ENCODE results near the gene FHL3. TPM values are rescaled to one million over a fixed set of nuclear protein-coding genes. Genes with fewer than 3 reads are reported as not detected.

FHL3 gene
- total RNA-seq, 2 experiments from 2014 or later, result 12.4 to 13.5 TPM

DNA sequence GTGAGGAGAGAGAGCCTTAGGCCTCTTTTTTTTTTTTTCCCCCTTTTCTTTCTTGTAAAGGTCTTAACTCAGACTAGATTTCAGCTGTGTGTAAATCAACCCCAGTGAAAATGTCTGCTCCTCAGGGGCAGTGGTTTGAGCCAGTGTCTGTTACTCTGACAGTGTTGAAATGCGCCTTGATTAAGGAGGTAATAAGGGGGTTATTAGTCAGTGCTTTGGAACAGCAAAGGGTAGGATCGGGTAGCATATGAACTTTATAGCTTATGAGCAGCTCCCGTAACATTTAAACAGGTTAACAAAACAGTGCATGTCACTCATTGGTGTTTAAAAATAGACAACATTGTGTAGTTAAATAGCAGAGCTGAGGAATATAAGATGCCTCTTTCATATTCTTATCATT is 17.5 kb upstream of the FHL3 start:
- DNase-seq (no peak), ATAC-seq (no peak)
- H3K36me3 Mint-ChIP-seq (ENCODE audit: low read depth), result peaks cover 56% of the 10 kb centered on the region
- POLR2A ChIA-PET, result no interaction called here
- no peak overlapping the region for H3K27ac Mint-ChIP-seq
- H3K27me3 Mint-ChIP-seq (ENCODE audit: low read depth), result no peaks in the 10 kb centered on the region
- CTCF ChIA-PET, result interaction anchor here (0.8 to 16.1 kb wide), 5 partner anchors 10 to 492 kb away, joined by 3 to 215 read pairs (median 5); partner anchors contain the start of genes MTF1, SF3A3 and UTP11
- no peaks in the 10 kb centered on the region for H3K9me3 Mint-ChIP-seq (ENCODE audit: insufficient read depth)
- peaks cover 23% of the 10 kb centered on the region for H3K4me1 Mint-ChIP-seq (ENCODE audit: low read depth)
- no peak overlapping the region for H3K4me3 Mint-ChIP-seq

DNA sequence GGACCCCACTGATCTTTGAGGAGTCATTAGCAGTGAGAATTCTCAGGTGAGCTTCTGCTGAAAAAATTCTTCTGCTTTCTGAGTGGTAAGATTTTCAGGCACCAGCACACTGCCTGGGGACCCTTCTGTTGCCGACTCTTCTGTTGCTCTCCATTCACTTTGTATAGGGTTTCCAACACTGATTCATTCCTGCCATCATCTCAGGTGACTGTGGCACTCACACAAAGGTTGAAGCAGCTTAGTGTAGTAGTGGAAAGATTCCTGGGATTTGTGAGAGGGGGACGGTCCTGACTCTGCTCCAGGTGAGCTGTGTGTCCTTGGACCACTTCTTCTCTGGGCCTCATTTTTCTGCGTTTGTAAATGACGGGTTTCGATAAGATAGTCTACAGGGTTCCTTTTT is 16.7 kb upstream of the FHL3 start:
- no peak overlapping the region for H3K4me3 Mint-ChIP-seq
- H3K27me3 Mint-ChIP-seq (ENCODE audit: low read depth), result no peaks in the 10 kb centered on the region
- POLR2A ChIA-PET, result no interaction called here
- no peaks in the 10 kb centered on the region for H3K9me3 Mint-ChIP-seq (ENCODE audit: insufficient read depth)
- H3K27ac Mint-ChIP-seq, result no peak overlapping the region
- ATAC-seq (no peak), DNase-seq (no peak)
- H3K4me1 Mint-ChIP-seq (ENCODE audit: low read depth), result peaks cover 15% of the 10 kb centered on the region
- H3K36me3 Mint-ChIP-seq (ENCODE audit: low read depth), result peaks cover 61% of the 10 kb centered on the region
- CTCF ChIA-PET, result interaction anchor here (0.8 to 16.1 kb wide), 4 partner anchors 9 to 493 kb away, joined by 3 to 215 read pairs (median 10); partner anchors contain the start of genes SF3A3 and UTP11

DNA sequence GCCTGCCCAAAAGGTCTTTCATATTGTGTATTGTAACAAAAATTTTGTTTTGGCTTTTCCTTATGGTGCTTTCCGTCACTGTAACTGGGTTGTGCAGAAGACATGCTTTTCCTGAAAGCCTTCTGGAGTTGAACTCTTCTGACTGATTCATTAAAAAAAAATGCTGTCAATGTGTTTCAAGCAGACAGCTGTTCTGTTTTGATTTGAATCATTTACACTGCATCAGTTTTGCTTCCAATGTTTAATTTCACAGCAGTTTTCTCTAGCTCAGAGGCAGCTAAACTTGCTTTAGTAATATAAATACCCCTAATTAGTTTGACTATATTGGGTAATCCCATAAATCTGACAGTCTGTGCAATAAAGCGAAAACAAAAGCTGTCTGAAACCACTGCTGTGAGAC is 15.1 kb upstream of the FHL3 start:
- no peaks in the 10 kb centered on the region for H3K27me3 Mint-ChIP-seq (ENCODE audit: low read depth)
- H3K4me3 Mint-ChIP-seq, result no peak overlapping the region
- ChIA-PET POLR2A (interaction anchor here (0.7 kb wide), 1 partner anchor 213 kb away, joined by 4 read pairs; no protein-coding TSS in a partner anchor), CTCF (interaction anchor here (0.9 to 16.1 kb wide), 6 partner anchors 10 to 815 kb away, joined by 3 to 215 read pairs (median 8); partner anchors contain the start of gene SF3A3)
- H3K27ac Mint-ChIP-seq, result no peak overlapping the region
- H3K4me1 Mint-ChIP-seq (ENCODE audit: low read depth), result peaks cover 11% of the 10 kb centered on the region
- DNase-seq (no peak), ATAC-seq (no peak)
- H3K9me3 Mint-ChIP-seq (ENCODE audit: insufficient read depth), result no peaks in the 10 kb centered on the region
- peaks cover 59% of the 10 kb centered on the region for H3K36me3 Mint-ChIP-seq (ENCODE audit: low read depth)

DNA sequence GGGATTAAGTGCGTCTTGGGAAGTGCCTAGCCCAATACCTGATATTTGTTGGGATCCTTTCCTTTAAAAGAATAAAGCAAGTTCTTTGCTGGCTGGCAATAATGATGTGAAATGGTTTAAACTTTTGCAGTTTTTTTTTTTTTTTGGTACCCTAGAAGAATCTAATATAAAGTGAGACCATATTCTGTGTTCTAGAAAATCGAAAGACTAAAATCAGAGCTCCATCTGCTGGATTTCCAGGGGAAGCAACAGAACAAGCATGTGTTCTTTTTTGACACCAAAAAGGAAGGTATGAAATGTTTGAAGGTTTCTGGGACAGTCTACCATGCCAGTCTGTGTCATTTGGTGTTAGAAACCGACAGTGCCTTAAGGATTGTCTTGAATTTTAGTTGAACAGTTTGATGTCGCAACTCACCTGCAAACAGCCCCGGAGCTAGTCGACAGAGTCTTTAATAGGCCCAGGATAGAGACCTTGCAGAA is 13.6 kb upstream of the FHL3 start:
- H3K27ac Mint-ChIP-seq, result no peak overlapping the region
- H3K4me1 Mint-ChIP-seq (ENCODE audit: low read depth), result peaks cover 21% of the 10 kb centered on the region
- POLR2A ChIA-PET, result no interaction called here

DNA sequence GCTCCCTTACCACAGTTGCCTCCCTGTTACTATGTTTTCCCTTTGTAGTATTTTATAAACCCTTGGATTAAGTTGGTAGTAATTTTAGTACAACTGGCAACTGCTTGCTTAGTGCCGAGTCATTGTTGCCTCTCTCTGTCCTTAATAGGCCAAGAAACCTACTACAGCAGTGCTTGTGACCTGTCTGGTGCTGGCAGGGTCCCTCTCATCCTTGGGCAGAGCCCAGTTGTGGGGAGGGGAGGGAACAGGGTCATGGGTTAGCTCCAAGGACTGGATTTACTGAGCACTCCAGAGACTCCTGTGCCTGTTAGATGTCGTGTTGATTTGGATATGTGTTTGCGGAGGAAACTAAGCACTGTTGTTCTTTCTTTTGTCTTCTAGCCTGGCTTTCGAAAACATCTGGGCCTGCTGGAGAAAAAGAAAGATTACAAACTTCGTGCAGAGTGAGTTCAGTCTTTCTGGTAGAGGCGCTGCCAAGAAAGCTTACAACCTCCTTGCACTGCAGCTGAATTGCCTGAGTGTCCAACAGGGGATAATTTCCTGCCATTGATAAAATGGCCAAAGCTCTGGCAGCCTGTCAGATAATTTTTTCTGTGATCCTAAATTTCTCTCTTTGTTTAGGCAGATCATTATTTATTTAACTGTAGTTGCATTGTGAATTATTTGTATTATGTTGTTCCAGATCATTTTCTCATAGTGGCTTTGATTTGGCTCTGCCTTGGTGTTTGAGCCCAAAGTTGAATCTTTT is 10.8 kb upstream of the FHL3 start:
- POLR2A ChIA-PET, result no interaction called here
- Mint-ChIP-seq H3K27ac (no peak overlapping the region), H3K27me3 (ENCODE audit: low read depth) (no peaks in the 10 kb centered on the region), H3K36me3 (ENCODE audit: low read depth) (peaks cover 46% of the 10 kb centered on the region), H3K4me3 (no peak overlapping the region), H3K4me1 (ENCODE audit: low read depth) (peaks cover 38% of the 10 kb centered on the region), H3K9me3 (ENCODE audit: insufficient read depth) (no peaks in the 10 kb centered on the region)
- CTCF ChIA-PET, result interaction anchor here (0.9 to 16.1 kb wide), 4 partner anchors 10 to 157 kb away, joined by 4 to 215 read pairs (median 13); partner anchors contain the start of genes MTF1 and SF3A3
- no peak for DNase-seq
- no peak for ATAC-seq

More for the DNA sequence above, 13.6 kb upstream of the FHL3 start:
- DNase-seq, result no peak
- Mint-ChIP-seq H3K9me3 (ENCODE audit: insufficient read depth) (no peaks in the 10 kb centered on the region), H3K36me3 (ENCODE audit: low read depth) (peaks cover 49% of the 10 kb centered on the region), H3K4me3 (no peak overlapping the region), H3K27me3 (ENCODE audit: low read depth) (no peaks in the 10 kb centered on the region)
- peak; percentile 69 for ATAC-seq
- CTCF ChIA-PET, result interaction anchor here (0.7 to 16.1 kb wide), 16 partner anchors 8 to 816 kb away, joined by 3 to 215 read pairs (median 3); partner anchors contain the start of genes POU3F1 and SF3A3

DNA sequence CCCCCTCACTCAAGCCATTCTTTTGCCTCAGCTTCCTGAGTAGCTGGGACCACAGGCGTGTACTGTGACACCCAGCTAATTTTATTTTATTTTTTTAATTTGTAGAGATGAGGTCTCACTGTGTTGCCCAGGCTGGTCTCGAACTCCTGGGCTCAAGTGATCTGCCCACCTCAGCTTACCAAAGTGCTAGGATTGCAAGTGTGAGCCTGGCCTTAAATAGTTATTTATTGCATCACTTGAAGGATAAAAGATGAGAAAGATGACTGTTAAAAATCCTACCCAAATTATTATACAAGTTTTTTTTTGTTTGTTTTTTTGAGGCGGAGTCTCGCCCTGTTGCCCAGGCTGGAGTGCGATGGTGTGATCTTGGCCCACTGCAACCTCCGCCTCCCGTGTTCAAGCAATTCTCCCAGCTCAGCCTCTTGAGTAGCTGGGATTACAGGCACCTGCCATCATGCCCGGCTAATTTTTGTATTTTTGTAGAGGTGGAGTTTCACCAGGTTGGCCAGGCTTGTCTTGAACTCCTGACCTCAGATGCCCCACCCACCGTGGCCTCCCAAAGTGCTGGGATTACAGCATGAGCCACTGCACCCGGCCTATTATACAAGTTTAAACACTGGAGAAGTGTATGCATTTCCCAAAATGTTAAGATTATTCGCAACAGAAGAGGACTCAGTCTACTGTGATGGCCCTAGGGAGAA is 9.6 kb upstream of the FHL3 start:
- no peak overlapping the region for H3K4me3 Mint-ChIP-seq
- ATAC-seq, result no peak
- ChIA-PET CTCF (interaction anchor here (0.9 to 16.1 kb wide), 5 partner anchors 8 to 155 kb away, joined by 4 to 215 read pairs (median 13); partner anchors contain the start of genes MTF1 and SF3A3), POLR2A (interaction anchor here (0.7 kb wide), 1 partner anchor 560 kb away, joined by 3 read pairs; no protein-coding TSS in a partner anchor)
- no peaks in the 10 kb centered on the region for H3K9me3 Mint-ChIP-seq (ENCODE audit: insufficient read depth)
- no peak overlapping the region for H3K27ac Mint-ChIP-seq
- H3K27me3 Mint-ChIP-seq (ENCODE audit: low read depth), result no peaks in the 10 kb centered on the region
- H3K4me1 Mint-ChIP-seq (ENCODE audit: low read depth), result peaks cover 47% of the 10 kb centered on the region
- H3K36me3 Mint-ChIP-seq (ENCODE audit: low read depth), result peaks cover 39% of the 10 kb centered on the region
- no peak for DNase-seq

DNA sequence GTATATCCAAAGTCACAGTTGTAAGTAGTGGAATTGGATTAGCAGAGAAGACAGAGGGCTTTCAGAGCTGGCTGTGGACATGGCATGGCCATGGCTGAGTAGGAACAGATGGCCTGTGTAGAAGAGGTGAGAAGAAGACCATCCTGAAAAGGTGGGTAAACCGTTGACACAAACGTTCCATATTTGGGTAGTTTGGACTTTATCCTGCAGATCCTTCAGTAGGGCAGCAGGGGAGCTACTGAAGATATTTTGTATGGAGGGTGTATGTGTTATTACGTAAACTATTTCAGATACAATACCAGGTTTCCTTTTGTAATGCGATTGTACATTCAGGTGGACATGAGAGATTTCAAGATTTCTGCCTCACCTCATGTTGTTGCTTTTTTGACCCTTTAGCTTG is 8.9 kb upstream of the FHL3 start:
- DNase-seq, result no peak
- ChIA-PET POLR2A (interaction anchor here (0.7 to 2.3 kb wide), 2 partner anchors 24 to 559 kb away, joined by 3 to 11 read pairs; partner anchors contain the start of gene SF3A3), CTCF (interaction anchor here (3.1 to 16.1 kb wide), 4 partner anchors 8 to 154 kb away, joined by 11 to 215 read pairs (median 18); partner anchors contain the start of genes MTF1 and SF3A3)
- peaks cover 36% of the 10 kb centered on the region for H3K36me3 Mint-ChIP-seq (ENCODE audit: low read depth)
- no peaks in the 10 kb centered on the region for H3K9me3 Mint-ChIP-seq (ENCODE audit: insufficient read depth)
- no peak for ATAC-seq
- no peaks in the 10 kb centered on the region for H3K27me3 Mint-ChIP-seq (ENCODE audit: low read depth)
- H3K4me1 Mint-ChIP-seq (ENCODE audit: low read depth), result peaks cover 54% of the 10 kb centered on the region
- H3K27ac Mint-ChIP-seq, result peak overlapping the region; percentile 1
- H3K4me3 Mint-ChIP-seq, result no peak overlapping the region

DNA sequence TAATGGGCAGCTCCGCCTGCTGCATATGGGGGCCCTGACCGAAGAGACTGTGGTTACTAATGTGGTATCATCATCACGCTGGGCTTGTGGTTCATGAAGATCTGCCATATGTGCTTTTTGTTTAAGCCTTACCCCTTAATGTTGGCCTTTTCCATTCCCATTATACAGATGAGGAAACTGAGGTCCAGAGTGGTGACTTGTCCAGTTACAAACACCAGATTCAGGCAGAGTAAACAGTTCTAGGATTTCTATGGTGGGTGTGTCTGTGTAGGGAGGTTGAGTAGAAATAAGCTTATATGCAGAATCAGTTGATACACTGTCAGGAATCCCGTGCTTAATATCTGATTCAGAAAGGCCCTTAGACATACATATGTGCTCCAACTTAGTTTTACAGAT is 7.9 kb upstream of the FHL3 start:
- POLR2A ChIA-PET, result interaction anchor here (0.7 to 2.3 kb wide), 5 partner anchors 14 to 23 kb away, joined by 3 to 11 read pairs (median 4); partner anchors contain the start of gene SF3A3
- CTCF ChIA-PET, result interaction anchor here (3.1 to 16.1 kb wide), 4 partner anchors 9 to 153 kb away, joined by 11 to 215 read pairs (median 18); partner anchors contain the start of genes MTF1 and SF3A3
- Mint-ChIP-seq H3K36me3 (ENCODE audit: low read depth) (peaks cover 26% of the 10 kb centered on the region), H3K27ac (peak overlapping the region; percentile 97), H3K4me1 (ENCODE audit: low read depth) (peaks cover 55% of the 10 kb centered on the region), H3K4me3 (peak overlapping the region; percentile 98), H3K9me3 (ENCODE audit: insufficient read depth) (no peaks in the 10 kb centered on the region), H3K27me3 (ENCODE audit: low read depth) (no peaks in the 10 kb centered on the region)
- DNase-seq (no peak), ATAC-seq (no peak)

DNA sequence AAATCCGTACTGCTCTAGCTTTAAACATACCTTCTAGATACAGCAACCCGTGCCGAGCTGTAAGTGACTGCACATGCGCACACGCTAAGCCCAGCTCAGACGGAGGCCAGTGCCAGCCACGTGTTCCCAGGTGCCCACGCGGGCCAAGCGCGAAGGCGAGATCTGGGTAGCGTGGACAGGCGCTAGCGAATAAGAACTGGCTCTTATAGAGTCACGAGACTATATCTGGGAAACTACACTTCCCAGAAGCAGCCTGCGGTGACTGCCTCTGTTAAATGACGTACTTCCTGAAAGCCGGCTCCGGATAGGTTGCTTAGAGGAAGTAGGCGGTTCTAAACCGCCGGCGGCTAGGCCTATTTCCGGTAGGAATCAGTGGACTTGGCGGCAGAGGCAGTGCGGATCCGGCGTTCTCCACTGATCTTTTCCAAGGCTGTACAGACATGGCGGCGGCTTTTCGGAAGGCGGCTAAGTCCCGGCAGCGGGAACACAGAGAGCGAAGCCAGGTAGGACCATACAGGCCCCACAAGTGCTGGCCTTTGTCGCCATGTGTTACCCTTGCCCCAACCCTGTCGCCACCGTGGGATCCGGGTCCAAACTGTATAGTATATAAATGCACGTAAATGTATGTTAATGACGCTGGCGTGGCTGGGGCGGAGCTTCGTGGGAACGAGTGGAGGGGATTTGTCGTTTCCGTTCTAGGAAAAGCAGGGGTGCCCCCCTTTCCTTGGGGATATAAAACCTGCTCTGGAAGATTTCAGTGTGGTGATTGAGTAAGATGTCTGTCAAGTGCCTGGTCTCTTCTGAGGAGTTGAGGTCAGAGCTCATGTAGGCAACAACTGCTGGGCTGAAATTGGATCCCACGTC is 7.3 kb upstream of the FHL3 start, which contains the start of gene UTP11:
TSS of gene UTP11 (plus strand) at position 372 of the 864 bp plus-strand sequence. CDS start at position 441, 69 bp downstream.
- POLR2A ChIA-PET, result interaction anchor here (0.6 to 2.3 kb wide), 8 partner anchors 9 to 533 kb away, joined by 3 to 11 read pairs (median 4); partner anchors contain the start of gene SF3A3
- Mint-ChIP-seq H3K4me3 (peak within 1 kb of the TSS; percentile 98), H3K9me3 (ENCODE audit: insufficient read depth) (no peaks in the 10 kb centered on the region), H3K27me3 (ENCODE audit: low read depth) (no peaks in the 10 kb centered on the region), H3K27ac (peak within 1 kb of the TSS; percentile 97), H3K4me1 (ENCODE audit: low read depth) (peaks cover 55% of the 10 kb centered on the region), H3K36me3 (ENCODE audit: low read depth) (peaks cover 25% of the 10 kb centered on the region)
- CTCF ChIA-PET, result interaction anchor here (0.6 to 16.1 kb wide), 7 partner anchors 10 to 153 kb away, joined by 4 to 215 read pairs (median 13); partner anchors contain the start of genes MTF1 and SF3A3
- ATAC-seq (peak; percentile 92), DNase-seq (peak; percentile 96)

DNA sequence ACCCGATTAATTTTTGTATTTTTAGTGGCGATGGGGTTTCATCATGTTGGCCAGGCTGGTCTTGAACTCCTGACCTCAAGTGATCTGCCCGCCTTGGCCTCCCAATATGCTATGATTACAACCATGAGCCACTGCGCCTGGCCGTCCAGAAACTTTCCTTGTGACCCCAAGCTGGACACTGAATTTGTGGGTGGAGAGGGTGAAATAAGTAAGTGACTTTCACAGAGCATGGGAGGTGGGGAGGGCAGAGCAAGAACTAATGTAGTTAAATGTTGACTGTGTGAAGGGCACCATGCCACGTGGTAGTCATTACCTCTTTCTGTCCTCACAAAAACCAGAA is 4.5 kb upstream of the FHL3 start:
- Mint-ChIP-seq H3K27me3 (ENCODE audit: low read depth) (no peaks in the 10 kb centered on the region), H3K9me3 (ENCODE audit: insufficient read depth) (no peaks in the 10 kb centered on the region), H3K36me3 (ENCODE audit: low read depth) (peaks cover 11% of the 10 kb centered on the region), H3K4me3 (no peak overlapping the region), H3K4me1 (ENCODE audit: low read depth) (peaks cover 49% of the 10 kb centered on the region), H3K27ac (peak overlapping the region; percentile 95)
- no peak for ATAC-seq
- ChIA-PET CTCF (interaction anchor here (0.9 to 16.1 kb wide), 6 partner anchors 9 to 1182 kb away, joined by 3 to 215 read pairs (median 10); partner anchors contain the start of gene SF3A3), POLR2A (interaction anchor here (0.6 to 2.4 kb wide), 5 partner anchors 10 to 495 kb away, joined by 3 to 24 read pairs (median 9); partner anchors contain the start of genes MEAF6 and SF3A3)
- DNase-seq, result no peak
